Vagina (tissue), 2 donors: Measurements from ENCODE around the gene TBC1D14. TPM values are rescaled to one million over a fixed set of nuclear protein-coding genes. Genes with fewer than 3 reads are reported as not detected.
A peak's percentile ranks its signal among the peaks of the same experiment; 100 is the strongest.

Experiments
- DNase-seq, 2 donors: peaks; one replicate each; pipeline ENCODE4 v3.0.0-alpha.2; 2017; ENCODE audit errors: extremely low spot score in 2 of 2
- H3K27ac ChIP-seq: fragments of 200-600 bp; sonication (generic); one replicate; pipeline ENCODE4 v1.5.1; 2019
- H3K27me3 ChIP-seq: fragments of 200-600 bp; sonication (generic); one replicate; pipeline ENCODE4 v1.5.1; 2019
- H3K36me3 ChIP-seq, 2 donors: fragments of 200-600 bp; sonication (generic); one replicate each; pipeline ENCODE4 v1.5.1; 2017 to 2019
- H3K4me1 ChIP-seq: fragments of 200-600 bp; sonication (generic); one replicate; pipeline ENCODE4 v1.5.1; 2019
- H3K4me3 ChIP-seq, 2 donors: fragments of 200-600 bp; sonication (generic); 1 replicate in 1 of 2; 2 replicates in 1 of 2; pipeline ENCODE4 v1.5.1; 2016 to 2019
- H3K9me3 ChIP-seq: fragments of 200-600 bp; sonication (generic); one replicate; pipeline ENCODE4 v1.5.1; 2019
- POLR2A ChIP-seq, 2 donors: fragments of 450-650 bp; IDR thresholded peaks; one replicate each; pipeline ENCODE4 v1.6.1; 2017; ENCODE audit warnings: antibody characterized with exemption in 2 of 2, mild to moderate bottlenecking in 2 of 2, moderate library complexity in 2 of 2
- POLR2AphosphoS5 ChIP-seq, 2 donors: sonication (generic); formaldehyde crosslinking; IDR thresholded peaks; one replicate each; pipeline ENCODE4 v1.9.0; 2017; ENCODE audit warnings: antibody characterized with exemption in 2 of 2, mild to moderate bottlenecking in 2 of 2, low read depth in 1 of 2; ENCODE audit not compliant: insufficient read depth in 1 of 2
- intact Hi-C: fragments of 100-400 bp; cut with DNase I; formaldehyde crosslinking; loops from one replicate; pipeline ENCODE4 v1.15.1; 2023
- total RNA-seq: library from RNA; depleted of rRNA; stranded (reverse); fragments of >200 nt; gene quantifications from one replicate; pipeline ENCODE4 v1.2.3, GENCODE V29; 2016
- TF ChIP-seq, protein P1 (sequence below), 3 experiments: fragments of 450-650 bp in 2 of 3; fragments of 200-600 bp in 1 of 3; sonication (generic) in 1 of 3; IDR thresholded peaks; one replicate each; pipeline ENCODE4 v1.5.1; 2017 to 2019; ENCODE audit warnings: antibody characterized with exemption in 3 of 3, mild to moderate bottlenecking in 2 of 3, moderate library complexity in 2 of 3

Gene TBC1D14
- total RNA-seq, 1 donor from 2014 or later, result 35.4 TPM

DNA sequence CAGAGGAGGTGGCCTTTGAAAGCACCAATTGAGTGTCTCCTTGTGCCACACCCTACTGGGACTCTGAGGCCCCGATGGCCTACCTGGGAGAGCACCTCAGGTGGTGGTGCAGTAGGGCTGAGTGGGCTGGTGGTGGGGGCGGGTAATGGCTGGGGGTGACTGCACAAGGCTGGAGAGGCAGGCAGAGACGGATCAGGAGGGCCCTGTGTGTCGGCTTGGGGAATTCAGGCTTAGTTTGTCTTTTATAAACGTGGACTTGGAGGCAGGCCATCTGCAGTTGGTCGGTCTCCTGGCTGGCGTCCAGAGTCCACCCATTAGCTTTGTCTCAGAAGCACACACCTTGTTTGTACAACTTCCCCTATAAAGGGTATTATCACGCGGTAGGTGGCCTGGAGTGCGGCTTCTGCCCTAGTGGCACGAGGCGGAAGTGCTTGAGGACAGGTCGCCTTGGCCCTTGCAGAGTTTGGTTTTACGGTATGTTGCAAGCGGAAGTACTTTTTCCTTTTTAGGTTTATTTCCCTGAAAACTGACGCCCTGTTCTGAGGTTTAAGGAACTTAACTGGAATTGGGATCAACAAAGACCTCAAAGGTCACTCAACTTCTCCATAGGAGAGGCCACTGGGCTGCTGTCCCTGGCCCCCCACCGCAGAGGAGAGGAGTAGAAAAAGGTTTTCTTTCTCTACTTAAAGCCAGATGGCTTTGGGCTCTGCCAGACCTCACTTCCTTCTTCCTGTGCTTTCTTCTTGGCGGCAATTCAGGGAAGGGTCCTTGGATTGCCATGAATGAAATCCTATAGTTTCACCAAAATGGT is 8.0 kb downstream of the TBC1D14 start:
- TF ChIP-seq POLR2AphosphoS5 (IDR thresholded peaks at IDR 0.05; ENCODE audit: insufficient read depth in 1 of 2, low read depth in 1 of 2) (peak; percentile 28 to 69), POLR2A (IDR thresholded peaks at IDR 0.05) (no peak)
- TF ChIP-seq, protein P1, sequence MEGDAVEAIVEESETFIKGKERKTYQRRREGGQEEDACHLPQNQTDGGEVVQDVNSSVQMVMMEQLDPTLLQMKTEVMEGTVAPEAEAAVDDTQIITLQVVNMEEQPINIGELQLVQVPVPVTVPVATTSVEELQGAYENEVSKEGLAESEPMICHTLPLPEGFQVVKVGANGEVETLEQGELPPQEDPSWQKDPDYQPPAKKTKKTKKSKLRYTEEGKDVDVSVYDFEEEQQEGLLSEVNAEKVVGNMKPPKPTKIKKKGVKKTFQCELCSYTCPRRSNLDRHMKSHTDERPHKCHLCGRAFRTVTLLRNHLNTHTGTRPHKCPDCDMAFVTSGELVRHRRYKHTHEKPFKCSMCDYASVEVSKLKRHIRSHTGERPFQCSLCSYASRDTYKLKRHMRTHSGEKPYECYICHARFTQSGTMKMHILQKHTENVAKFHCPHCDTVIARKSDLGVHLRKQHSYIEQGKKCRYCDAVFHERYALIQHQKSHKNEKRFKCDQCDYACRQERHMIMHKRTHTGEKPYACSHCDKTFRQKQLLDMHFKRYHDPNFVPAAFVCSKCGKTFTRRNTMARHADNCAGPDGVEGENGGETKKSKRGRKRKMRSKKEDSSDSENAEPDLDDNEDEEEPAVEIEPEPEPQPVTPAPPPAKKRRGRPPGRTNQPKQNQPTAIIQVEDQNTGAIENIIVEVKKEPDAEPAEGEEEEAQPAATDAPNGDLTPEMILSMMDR (IDR thresholded peaks at IDR 0.05), result peak in 1 of 3 experiments; percentile 43
- Histone ChIP-seq H3K27ac (peak overlapping the region; percentile 72), H3K27me3 (no peaks in the 10 kb centered on the region), H3K36me3 (no peaks in the 10 kb centered on the region), H3K4me3 (no peak overlapping the region), H3K9me3 (no peaks in the 10 kb centered on the region), H3K4me1 (peaks cover 38% of the 10 kb centered on the region)
- intact Hi-C loops, result loop anchor here (10.0 kb wide), 1 partner anchor 77 kb away; no protein-coding TSS in a partner anchor
- no peak for DNase-seq

DNA sequence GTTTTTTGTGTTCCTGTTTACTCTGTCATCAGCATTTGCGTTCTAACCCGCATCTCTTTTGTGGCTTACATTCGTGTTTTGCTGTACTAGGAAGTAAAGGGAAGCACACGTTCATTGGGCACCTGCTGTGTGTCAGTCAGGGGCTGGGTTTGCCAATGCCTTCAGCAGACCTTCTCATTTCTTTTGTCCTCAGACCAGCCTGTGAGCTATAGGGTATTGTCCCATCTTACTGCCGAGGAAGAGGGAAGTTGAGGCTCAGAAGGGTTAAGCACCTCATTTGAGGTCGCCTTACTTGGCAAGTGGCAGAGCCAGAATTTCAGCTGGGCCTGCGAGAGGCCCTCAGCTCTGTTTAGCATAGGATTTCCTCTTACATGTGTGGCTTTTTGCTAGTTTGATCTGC is 8.7 kb downstream of the TBC1D14 start:
- TF ChIP-seq POLR2A (IDR thresholded peaks at IDR 0.05), result no peak
- TF ChIP-seq, protein P1 (IDR thresholded peaks at IDR 0.05), result no peak
- no peak for TF ChIP-seq POLR2AphosphoS5 (IDR thresholded peaks at IDR 0.05; ENCODE audit: insufficient read depth in 1 of 2, low read depth in 1 of 2)
- Histone ChIP-seq H3K27ac (no peak overlapping the region), H3K9me3 (no peaks in the 10 kb centered on the region), H3K4me3 (no peak overlapping the region), H3K27me3 (no peaks in the 10 kb centered on the region), H3K4me1 (peaks cover 33% of the 10 kb centered on the region), H3K36me3 (peaks cover 0 to under 1% of the 10 kb centered on the region in 2 donors)
- intact Hi-C loops, result loop anchor here (10.0 kb wide), 1 partner anchor 76 kb away; no protein-coding TSS in a partner anchor
- DNase-seq, result no peak

DNA sequence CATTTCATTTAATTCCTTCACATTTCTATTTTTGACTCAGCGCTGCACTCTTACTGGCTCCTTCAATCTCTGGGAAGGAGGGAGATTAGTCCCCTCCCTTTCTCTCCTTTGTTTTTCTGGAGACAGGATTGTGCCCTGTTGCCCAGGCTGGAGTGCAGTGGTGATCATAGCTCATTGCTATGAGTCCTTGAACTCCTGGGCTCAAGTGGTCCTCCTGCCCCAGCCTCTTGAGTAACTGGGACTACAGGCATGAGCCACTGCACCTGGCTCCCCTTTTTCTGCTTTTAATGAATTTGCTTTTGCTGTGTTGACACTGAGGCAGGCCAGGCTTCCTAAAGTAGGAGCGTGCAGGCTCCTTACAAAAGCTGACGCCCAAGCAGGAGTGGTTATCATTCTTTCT is 10.5 kb downstream of the TBC1D14 start:
- Histone ChIP-seq H3K9me3 (no peaks in the 10 kb centered on the region), H3K27ac (no peak overlapping the region), H3K4me3 (no peak overlapping the region), H3K36me3 (peaks cover 0 to 7% of the 10 kb centered on the region in 2 donors), H3K27me3 (no peaks in the 10 kb centered on the region), H3K4me1 (peaks cover 33% of the 10 kb centered on the region)
- intact Hi-C loops, result no loop called here
- no peak for DNase-seq
- TF ChIP-seq POLR2AphosphoS5 (IDR thresholded peaks at IDR 0.05; ENCODE audit: insufficient read depth in 1 of 2, low read depth in 1 of 2) (no peak), POLR2A (IDR thresholded peaks at IDR 0.05) (no peak)
- TF ChIP-seq, protein P1 (IDR thresholded peaks at IDR 0.05), result no peak

DNA sequence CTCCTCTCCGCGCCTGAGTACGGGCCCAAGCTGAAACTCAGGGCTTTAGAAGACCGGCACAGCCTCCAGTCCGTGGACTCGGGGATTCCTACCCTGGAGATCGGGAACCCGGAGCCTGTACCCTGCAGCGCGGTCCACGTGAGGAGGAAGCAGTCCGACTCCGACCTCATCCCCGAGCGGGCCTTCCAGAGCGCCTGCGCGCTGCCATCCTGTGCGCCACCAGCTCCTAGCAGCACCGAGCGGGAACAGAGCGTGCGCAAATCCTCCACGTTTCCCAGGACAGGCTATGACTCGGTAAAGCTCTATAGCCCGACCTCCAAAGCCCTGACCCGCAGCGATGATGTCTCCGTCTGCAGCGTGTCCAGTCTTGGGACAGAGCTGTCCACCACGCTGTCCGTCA is 13.9 kb downstream of the TBC1D14 start:
- Histone ChIP-seq H3K4me1 (peaks cover 30% of the 10 kb centered on the region), H3K36me3 (peaks cover 0 to 7% of the 10 kb centered on the region in 2 donors), H3K9me3 (no peaks in the 10 kb centered on the region), H3K4me3 (no peak overlapping the region), H3K27me3 (no peaks in the 10 kb centered on the region), H3K27ac (no peak overlapping the region)
- intact Hi-C loops, result no loop called here
- TF ChIP-seq, protein P1 (IDR thresholded peaks at IDR 0.05), result no peak
- TF ChIP-seq POLR2A (IDR thresholded peaks at IDR 0.05) (no peak), POLR2AphosphoS5 (IDR thresholded peaks at IDR 0.05; ENCODE audit: insufficient read depth in 1 of 2, low read depth in 1 of 2) (no peak)
- no peak for DNase-seq

DNA sequence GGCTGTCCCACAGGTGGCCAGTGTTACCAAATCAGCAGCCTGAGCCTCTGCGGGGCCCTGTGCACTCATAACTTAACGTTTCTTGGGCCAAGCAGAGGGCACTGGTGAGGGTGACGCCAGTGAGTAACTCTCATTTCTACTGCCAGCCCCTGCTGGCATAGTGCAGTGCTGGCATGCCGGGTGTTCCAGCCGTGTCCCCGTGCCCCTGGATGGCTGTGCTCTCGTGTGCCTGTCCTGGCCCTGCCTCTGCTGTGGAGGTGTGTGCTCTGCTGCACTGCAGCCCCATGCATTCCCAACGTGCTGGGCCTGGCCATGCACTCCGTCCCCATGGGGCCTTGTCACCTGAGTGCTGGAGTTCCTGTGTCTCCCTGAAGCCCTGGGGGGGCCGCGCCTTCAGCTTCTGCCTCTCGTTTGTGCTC is 14.7 kb downstream of the TBC1D14 start:
- no peaks in the 10 kb centered on the region for H3K9me3 ChIP-seq
- no peak overlapping the region for H3K27ac ChIP-seq
- DNase-seq, result no peak
- H3K4me3 ChIP-seq, result no peak overlapping the region
- intact Hi-C loops, result no loop called here
- H3K4me1 ChIP-seq, result peaks cover 28% of the 10 kb centered on the region
- TF ChIP-seq POLR2AphosphoS5 (IDR thresholded peaks at IDR 0.05; ENCODE audit: insufficient read depth in 1 of 2, low read depth in 1 of 2) (no peak), POLR2A (IDR thresholded peaks at IDR 0.05) (no peak)
- TF ChIP-seq, protein P1 (IDR thresholded peaks at IDR 0.05), result no peak
- H3K36me3 ChIP-seq, result peaks cover 0 to 7% of the 10 kb centered on the region in 2 donors
- H3K27me3 ChIP-seq, result no peaks in the 10 kb centered on the region
